ENCODE measurements around the gene SLC35F1.

- no peak for TF ChIP-seq CTCF (IDR thresholded peaks at IDR 0.05; ENCODE audit: poor library complexity, severe bottlenecking)
- TF ChIP-seq REST (IDR thresholded peaks at IDR 0.05; ENCODE audit: borderline replicate concordance) = no peak
- no peak for TF ChIP-seq POLR2AphosphoS5 (IDR thresholded peaks at IDR 0.05)
- TF ChIP-seq EP300 (conservative IDR thresholded peaks at IDR 0.05; ENCODE audit: poor library complexity, severe bottlenecking) = no peak
- no peak for TF ChIP-seq MXI1 (conservative IDR thresholded peaks at IDR 0.05; ENCODE audit: poor library complexity, severe bottlenecking)
Observed at GRCh38 chr6:118324116-118324515, 417.1 kb downstream of the SLC35F1 start.

Measured in neural cell (in vitro differentiated cells).